ENCODE measurements around the gene SLCO2B1.

- TF ChIP-seq GATA2 (IDR thresholded peaks at IDR 0.05; ENCODE audit: low read depth, low read length) (no peak), GATA3 (IDR thresholded peaks at IDR 0.05; ENCODE audit: low read depth, low read length) (no peak)
These were observed 4.2 kb upstream of the SLCO2B1 start for GRCh38 chr11:75146711-75147110.
